HG02981 (cell line): ENCODE measurements around the gene FBLIM1.

Source experiments
- ATAC-seq: cut with Tn5 transposase; IDR thresholded peaks from one replicate; pipeline ENCODE4 v1.9.1; 2021; ENCODE audit warnings: mild to moderate bottlenecking, moderate library complexity; ENCODE audit not compliant: unreplicated experiment

The FBLIM1 gene

GRCh38 chr1:15730423-15730822 lies 28.2 kb upstream of the FBLIM1 start:
- ATAC-seq, result no peak

GRCh38 chr1:15730936-15731335 lies 27.7 kb upstream of the FBLIM1 start:
- ATAC-seq, result no peak

GRCh38 chr1:15731735-15732685 lies 26.6 kb upstream of the FBLIM1 start:
- no peak for ATAC-seq

- no peak for ATAC-seq
These were observed 25.9 kb upstream of the FBLIM1 start for GRCh38 chr1:15732686-15733081.

GRCh38 chr1:15733218-15733725 lies 25.3 kb upstream of the FBLIM1 start:
- no peak for ATAC-seq

GRCh38 chr1:15733726-15734226 lies 24.8 kb upstream of the FBLIM1 start:
- ATAC-seq, result no peak

GRCh38 chr1:15734296-15734695 lies 24.3 kb upstream of the FBLIM1 start:
- no peak for ATAC-seq

- ATAC-seq, result no peak
These were observed 23.7 kb upstream of the FBLIM1 start for GRCh38 chr1:15734901-15735300.

- no peak for ATAC-seq
These were observed 23.1 kb upstream of the FBLIM1 start for GRCh38 chr1:15735304-15736037.

GRCh38 chr1:15736038-15736891 lies 22.3 kb upstream of the FBLIM1 start, which contains the start of gene SLC25A34:
SLC25A34 (plus strand) TSS chr1:15736258; CDS start chr1:15736486, 228 bp downstream.
- no peak for ATAC-seq

- no peak for ATAC-seq
These were observed 21.7 kb upstream of the FBLIM1 start for GRCh38 chr1:15736892-15737261.

- ATAC-seq, result no peak
These were observed 21.0 kb upstream of the FBLIM1 start for GRCh38 chr1:15737324-15738319.

GRCh38 chr1:15738416-15739113 lies 20.0 kb upstream of the FBLIM1 start:
- ATAC-seq, result no peak

- no peak for ATAC-seq
These were observed 19.3 kb upstream of the FBLIM1 start for GRCh38 chr1:15739259-15739658.

- ATAC-seq, result no peak
These were observed 18.9 kb upstream of the FBLIM1 start for GRCh38 chr1:15739745-15740144.

GRCh38 chr1:15740924-15741850 lies 17.4 kb upstream of the FBLIM1 start:
- no peak for ATAC-seq

GRCh38 chr1:15742339-15742801 lies 16.2 kb upstream of the FBLIM1 start, which contains the start of gene TMEM82:
TMEM82 (plus strand) TSS chr1:15742499; CDS start chr1:15742560, 61 bp downstream.
- no peak for ATAC-seq
